Islet of Langerhans (tissue), 1 donor: ENCODE data around the gene SUPT4H1.
"Not testable (repeated sequence)": the region's sequence is repeated elsewhere in the genome, so short reads cannot be mapped to it uniquely, and the experiment has no call there.

Experiments used
- FAIRE-seq: peaks from one replicate; lab custom pipeline; 2011; peaks lifted over from hg19 to GRCh38; lab: Jason Lieb, UNC

The SUPT4H1 gene

DNA sequence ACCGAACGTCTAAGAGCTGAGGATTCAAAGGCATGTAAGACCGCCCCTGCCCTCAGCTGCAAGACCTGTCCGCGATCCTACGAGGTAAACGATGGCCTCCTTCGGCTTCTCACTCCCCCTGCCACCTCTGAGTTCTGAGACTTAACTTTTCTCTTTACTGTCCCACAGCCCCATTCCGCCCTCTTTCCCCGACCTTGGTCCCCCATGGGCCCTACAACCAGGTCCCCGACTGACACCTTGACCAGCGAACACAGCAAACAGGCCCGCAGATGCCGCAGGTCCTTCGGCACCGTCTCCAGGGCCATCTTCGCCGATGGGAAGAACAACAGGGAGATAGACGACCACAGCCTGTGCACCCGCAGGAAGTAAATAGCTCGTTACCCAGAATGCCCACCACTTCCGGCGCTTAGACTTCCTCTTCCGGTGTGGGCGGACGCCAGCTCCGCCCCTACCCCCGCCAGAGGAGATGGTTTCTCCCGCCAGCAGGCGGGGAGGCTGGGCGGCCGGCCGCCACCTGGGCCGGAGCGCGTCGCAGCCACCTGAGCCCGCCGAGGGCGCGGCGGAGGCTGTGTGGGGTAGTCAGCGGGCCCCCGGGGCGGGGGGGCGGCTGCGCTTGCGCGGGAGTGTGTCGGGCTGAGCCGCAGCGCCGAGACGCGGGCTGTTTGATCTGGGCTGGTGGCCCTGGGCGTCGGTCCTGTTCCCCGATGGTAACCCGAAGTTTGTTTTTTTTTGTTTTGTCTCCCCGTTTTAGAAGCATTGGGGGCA is at the start of gene SUPT4H1:
TSS of gene SUPT4H1 (minus strand) at position 371 of the 765 bp plus-strand sequence. CDS start at position 305, 66 bp downstream.
- no peak for FAIRE-seq

DNA sequence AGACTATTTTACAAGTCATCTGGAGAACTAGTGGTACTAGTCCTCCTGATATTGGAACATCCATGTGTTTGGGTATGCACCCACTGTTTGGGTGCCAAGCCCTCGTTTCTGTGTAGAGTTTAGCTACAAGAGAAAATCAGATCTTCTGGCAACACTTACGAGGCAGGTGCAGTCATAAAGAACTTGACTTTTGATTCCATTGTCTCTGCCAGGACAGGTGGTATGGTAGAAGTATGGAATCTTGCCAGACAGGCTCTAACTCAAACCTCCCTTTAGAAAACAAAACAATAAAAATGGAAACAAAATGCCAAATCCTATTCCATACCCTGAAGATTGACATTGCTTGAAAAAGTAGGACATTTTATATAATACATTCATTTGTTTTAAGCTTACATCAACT is 49.3 kb upstream of the SUPT4H1 start:
- FAIRE-seq: no peak

GRCh38 chr17:58400826-58401225 is 48.8 kb upstream of the SUPT4H1 start:
- no peak for FAIRE-seq

- FAIRE-seq: no peak
Observed at GRCh38 chr17:58399974-58400373, 48.0 kb upstream of the SUPT4H1 start.

- FAIRE-seq: no peak
Observed at GRCh38 chr17:58398574-58399266, 46.7 kb upstream of the SUPT4H1 start.

DNA sequence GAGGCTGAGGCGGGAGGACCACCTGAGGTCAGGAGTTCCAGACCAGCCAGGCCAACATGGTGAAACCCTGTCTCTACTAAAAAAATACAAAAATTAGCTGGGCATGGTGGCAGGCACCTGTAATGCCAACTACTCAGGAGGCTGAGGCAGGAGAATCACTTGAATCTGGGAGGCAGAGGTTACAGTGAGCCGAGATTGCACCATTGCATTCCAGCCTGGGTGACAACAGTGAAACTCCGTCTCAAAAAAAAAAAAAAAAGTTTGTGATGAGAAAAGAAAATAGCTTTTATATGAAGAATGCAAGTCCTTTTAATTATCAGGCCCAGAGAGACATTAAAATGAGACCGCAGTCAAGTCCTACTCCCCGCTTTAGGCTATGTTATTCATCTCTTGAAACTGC is 45.4 kb upstream of the SUPT4H1 start:
- not testable (repeated sequence) for FAIRE-seq

DNA sequence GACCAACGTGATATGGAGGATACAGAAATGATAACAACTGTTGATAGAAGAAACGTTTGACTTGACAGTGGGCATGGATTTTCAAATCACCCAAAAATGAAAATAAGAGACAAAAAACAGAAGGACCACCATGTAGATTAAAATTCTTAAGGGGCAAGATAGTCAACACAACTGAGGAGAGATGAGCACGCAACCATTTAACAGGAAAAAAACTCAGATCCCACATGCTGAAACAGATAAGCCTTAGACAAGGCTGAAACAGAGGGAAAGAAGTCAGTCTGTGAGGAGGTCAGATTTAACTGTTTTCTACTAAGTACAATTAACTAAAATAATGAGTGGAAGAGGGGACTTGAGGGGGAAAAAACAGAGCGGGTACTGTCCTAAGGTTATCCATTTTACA is 44.2 kb upstream of the SUPT4H1 start:
- FAIRE-seq: no peak

- FAIRE-seq: no peak
Observed at GRCh38 chr17:58394534-58395223, 42.7 kb upstream of the SUPT4H1 start.

DNA sequence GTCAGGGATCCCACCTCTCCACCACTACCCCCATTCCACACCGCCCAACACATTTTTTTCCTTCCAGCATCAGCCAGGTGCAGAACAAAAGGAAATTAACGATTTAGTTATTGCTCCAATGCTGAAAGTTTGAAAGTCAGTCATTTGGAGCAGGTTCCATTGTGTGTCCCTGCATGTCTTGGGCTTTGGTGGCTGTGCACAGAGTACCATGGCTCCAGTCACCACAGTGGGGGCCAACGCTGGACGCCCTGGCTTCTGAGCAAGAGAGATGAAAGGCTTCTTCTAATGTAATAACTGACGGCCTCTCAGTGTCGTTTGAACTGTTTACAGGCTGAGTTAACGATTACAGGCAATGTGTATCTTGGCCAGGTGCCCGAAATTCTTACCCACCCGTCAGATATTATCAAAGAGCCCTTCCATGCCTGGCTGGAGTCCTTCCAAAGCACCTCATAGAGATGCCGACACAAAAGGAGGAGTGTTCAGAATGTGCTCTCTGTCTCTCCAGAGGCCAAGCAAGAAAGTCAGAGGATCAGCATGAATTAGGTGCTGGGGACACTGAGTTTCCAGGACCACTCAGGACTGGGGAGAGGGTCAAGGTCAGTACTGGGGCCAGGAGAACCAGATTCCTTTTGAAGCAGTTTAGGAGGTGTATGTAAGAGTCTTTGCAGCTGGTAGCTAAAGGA is 39.4 kb upstream of the SUPT4H1 start:
- no peak for FAIRE-seq

- FAIRE-seq: no peak
Observed at GRCh38 chr17:58390884-58391283, 38.9 kb upstream of the SUPT4H1 start.

- no peak for FAIRE-seq
Observed at GRCh38 chr17:58388302-58389190, 36.5 kb upstream of the SUPT4H1 start.

DNA sequence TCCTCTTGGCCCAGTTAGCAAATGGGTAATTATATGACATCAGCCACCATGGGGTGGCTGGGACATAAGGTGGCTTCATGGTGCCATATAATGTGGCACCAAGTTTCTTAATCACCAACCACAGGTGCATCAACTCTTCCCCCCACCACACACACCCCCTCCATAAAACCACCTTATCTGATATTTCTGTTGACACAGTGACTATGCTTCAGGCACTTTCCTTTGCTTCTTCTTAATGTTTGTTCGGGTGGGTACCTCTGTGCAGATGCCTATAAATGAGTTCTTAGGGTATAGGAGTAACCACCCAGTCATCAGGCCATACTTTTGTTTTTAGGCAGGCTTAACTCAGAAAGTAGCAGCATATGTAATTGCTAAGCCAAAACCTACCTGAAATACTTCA is 35.8 kb upstream of the SUPT4H1 start:
- no peak for FAIRE-seq

DNA sequence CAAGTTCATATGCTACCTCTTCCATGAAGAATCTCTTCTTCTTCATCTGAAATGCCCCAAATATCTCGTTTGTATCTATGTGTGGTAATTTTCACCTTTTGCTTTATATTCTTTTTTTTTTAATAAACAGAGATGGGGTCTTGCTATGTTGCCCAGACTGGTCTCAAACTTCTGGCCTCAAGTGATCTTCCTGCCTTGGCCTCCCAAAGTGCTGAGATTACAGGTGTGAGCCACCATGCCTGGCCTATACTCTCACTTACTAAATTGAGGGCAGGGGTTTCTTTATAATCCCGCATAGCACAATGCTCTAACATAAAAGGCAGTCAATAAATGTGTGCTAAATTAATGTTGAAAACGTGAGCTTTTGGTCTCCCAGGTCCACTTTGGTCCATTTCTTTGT is 34.7 kb upstream of the SUPT4H1 start:
- FAIRE-seq: no peak

- FAIRE-seq: no peak
Observed at GRCh38 chr17:58385359-58385899, 33.4 kb upstream of the SUPT4H1 start.

DNA sequence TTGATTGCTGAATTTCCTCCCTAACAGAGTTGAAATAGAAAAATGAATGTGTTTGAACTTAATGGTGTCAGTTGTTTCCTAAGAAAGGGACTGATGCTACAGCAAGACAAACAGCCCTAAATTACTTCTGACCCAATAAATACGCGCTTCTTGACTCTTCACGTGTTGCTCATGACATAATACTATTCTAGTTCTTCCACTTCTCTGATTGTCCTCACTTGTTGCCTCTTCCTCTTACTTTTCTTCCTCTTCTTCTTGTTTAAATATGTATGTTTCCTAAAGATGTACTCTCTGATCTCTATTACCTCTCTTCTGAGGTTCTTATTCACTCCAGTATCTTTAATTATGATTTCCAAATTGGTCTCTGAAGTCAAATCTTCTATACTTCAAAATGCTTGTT is 32.9 kb upstream of the SUPT4H1 start:
- FAIRE-seq: no peak

GRCh38 chr17:58383892-58384462 is 32.0 kb upstream of the SUPT4H1 start:
- no peak for FAIRE-seq

- FAIRE-seq: no peak
Observed at GRCh38 chr17:58382872-58383242, 30.9 kb upstream of the SUPT4H1 start.

- no peak for FAIRE-seq
Observed at GRCh38 chr17:58382108-58382871, 30.3 kb upstream of the SUPT4H1 start.

GRCh38 chr17:58381124-58382035 is 29.4 kb upstream of the SUPT4H1 start:
- FAIRE-seq: no peak
